H9 (cell line): ENCODE results near the gene SLC25A26. TPM values are rescaled to one million over a fixed set of nuclear protein-coding genes. Genes with fewer than 3 reads are reported as not detected.

Source experiments
- DNase-seq: peaks from one replicate; pipeline ENCODE4 v3.0.0-alpha.2; 2017
- H2AFZ ChIP-seq: one replicate; pipeline ENCODE4 v1.6.1; 2013; ENCODE audit warnings: mild to moderate bottlenecking, low read length, control low read depth, moderate library complexity
- H2AK5ac ChIP-seq: 2 replicates; pipeline ENCODE4 v1.6.1; 2013; ENCODE audit warnings: low read length, control low read depth, mixed read lengths; ENCODE audit not compliant: insufficient read length
- H2BK120ac ChIP-seq: one replicate; pipeline ENCODE4 v1.6.1; 2013; ENCODE audit warnings: low read depth, mild to moderate bottlenecking, low read length, control low read depth, inconsistent platforms; ENCODE audit not compliant: poor library complexity, severe bottlenecking
- H2BK12ac ChIP-seq: 2 replicates; pipeline ENCODE4 v1.6.1; 2013; ENCODE audit warnings: low read length, control low read depth, mixed read lengths, low read depth; ENCODE audit not compliant: insufficient read length
- H2BK15ac ChIP-seq: 2 replicates; pipeline ENCODE4 v1.6.1; 2013; ENCODE audit warnings: low read depth, low read length, control low read depth
- H2BK20ac ChIP-seq: one replicate; pipeline ENCODE4 v1.6.1; 2013; ENCODE audit warnings: low read depth, mild to moderate bottlenecking, low read length, control low read depth, inconsistent platforms; ENCODE audit not compliant: poor library complexity, severe bottlenecking
- H2BK5ac ChIP-seq: 2 replicates; pipeline ENCODE4 v1.6.1; 2013; ENCODE audit warnings: low read length, control low read depth, mixed read lengths; ENCODE audit not compliant: insufficient read length
- H3K14ac ChIP-seq: 2 replicates; pipeline ENCODE4 v1.6.1; 2013; ENCODE audit warnings: low read length, control low read depth; ENCODE audit not compliant: insufficient read depth
- H3K18ac ChIP-seq: 2 replicates; pipeline ENCODE4 v1.6.1; 2013; ENCODE audit warnings: low read depth, mild to moderate bottlenecking, mixed read lengths, low read length, control low read depth; ENCODE audit not compliant: insufficient read length
- H3K23ac ChIP-seq: 2 replicates; pipeline ENCODE4 v1.6.1; 2013; ENCODE audit warnings: low read length, control low read depth, mixed read lengths, low read depth; ENCODE audit not compliant: insufficient read length
- H3K23me2 ChIP-seq: 2 replicates; pipeline ENCODE4 v1.6.1; 2013; ENCODE audit warnings: low read depth, mild to moderate bottlenecking, mixed read lengths, low read length, control low read depth; ENCODE audit not compliant: insufficient read length, poor library complexity, severe bottlenecking
- H3K27ac ChIP-seq: 2 replicates; pipeline ENCODE4 v1.5.1; 2013; ENCODE audit warnings: low read length, control low read depth, mixed read lengths, low read depth; ENCODE audit not compliant: insufficient read length
- H3K27me3 ChIP-seq: 2 replicates; pipeline ENCODE4 v1.6.1; 2013; ENCODE audit warnings: low read length, control low read depth, inconsistent platforms; ENCODE audit not compliant: insufficient read depth
- H3K4ac ChIP-seq: 2 replicates; pipeline ENCODE4 v1.6.1; 2013; ENCODE audit warnings: low read depth, mild to moderate bottlenecking, control low read depth, inconsistent platforms, low read length, moderate library complexity
- H3K4me1 ChIP-seq: 2 replicates; pipeline ENCODE4 v1.6.1; 2013; ENCODE audit warnings: low read length, control low read depth, inconsistent platforms; ENCODE audit not compliant: insufficient read depth
- H3K4me2 ChIP-seq: 2 replicates; pipeline ENCODE4 v1.6.1; 2013; ENCODE audit warnings: low read length, control low read depth, mixed read lengths; ENCODE audit not compliant: insufficient read length, insufficient read depth
- H3K56ac ChIP-seq: 2 replicates; pipeline ENCODE4 v1.6.1; 2013; ENCODE audit warnings: low read depth, mild to moderate bottlenecking, mixed read lengths, low read length, control low read depth; ENCODE audit not compliant: insufficient read length
- H3K79me1 ChIP-seq: 2 replicates; pipeline ENCODE4 v1.6.1; 2013; ENCODE audit warnings: low read depth, mild to moderate bottlenecking, moderate library complexity, low read length, control low read depth, inconsistent platforms; ENCODE audit not compliant: insufficient read depth, poor library complexity, severe bottlenecking
- H3K79me2 ChIP-seq: 2 replicates; pipeline ENCODE4 v1.6.1; 2013; ENCODE audit warnings: low read length, control low read depth, inconsistent platforms; ENCODE audit not compliant: insufficient read depth
- H3K9ac ChIP-seq: 2 replicates; pipeline ENCODE4 v1.6.1; 2013; ENCODE audit warnings: low read length, control low read depth, mixed read lengths; ENCODE audit not compliant: insufficient read length; ENCODE audit errors: extremely low read depth
- H3K9me3 ChIP-seq: one replicate; pipeline ENCODE4 v1.6.1; 2013; ENCODE audit warnings: low read depth, low read length, inconsistent platforms; ENCODE audit not compliant: control insufficient read depth
- H3T11ph ChIP-seq: one replicate; pipeline ENCODE4 v1.6.1; 2013; ENCODE audit warnings: mild to moderate bottlenecking, low read length, control low read depth, inconsistent platforms
- H4K20me1 ChIP-seq: one replicate; pipeline ENCODE4 v1.6.1; 2013; ENCODE audit not compliant: control insufficient read depth, insufficient read length, insufficient read depth
- H4K5ac ChIP-seq: 2 replicates; pipeline ENCODE4 v1.6.1; 2013; ENCODE audit warnings: low read depth, mild to moderate bottlenecking, mixed read lengths, low read length, control low read depth; ENCODE audit not compliant: insufficient read length
- H4K8ac ChIP-seq: replicated peaks from 2 replicates; pipeline ENCODE4 v1.6.1; 2013; ENCODE audit warnings: low read length, control low read depth, mixed read lengths, low read depth; ENCODE audit not compliant: insufficient read length
- H4K91ac ChIP-seq: 2 replicates; pipeline ENCODE4 v1.6.1; 2013; ENCODE audit warnings: low read depth, mild to moderate bottlenecking, moderate library complexity, mixed read lengths, low read length, control low read depth; ENCODE audit not compliant: insufficient read length
- H3K27ac Mint-ChIP-seq, 3 experiments: 2 replicates in 2 of 3; 3 replicates in 1 of 3; pipeline ENCODE4 v1.8.0; 2020 to 2021; ENCODE audit warnings: mixed read lengths in 3 of 3, mild to moderate bottlenecking in 1 of 3, moderate library complexity in 1 of 3
- H3K27me3 Mint-ChIP-seq: 2 replicates; pipeline ENCODE4 v1.8.0; 2021; ENCODE audit warnings: low read depth, mild to moderate bottlenecking, moderate library complexity, mixed read lengths
- H3K36me3 Mint-ChIP-seq, 3 experiments: 2 replicates in 2 of 3; 3 replicates in 1 of 3; pipeline ENCODE4 v1.8.0; 2020 to 2021; ENCODE audit warnings: low read depth in 3 of 3, mixed read lengths in 3 of 3; ENCODE audit not compliant: insufficient read depth in 1 of 3
- H3K4me1 Mint-ChIP-seq, 2 experiments: 2 replicates each; pipeline ENCODE4 v1.8.0; 2020; ENCODE audit warnings: mixed read lengths in 2 of 2
- H3K4me3 Mint-ChIP-seq, 2 experiments: 2 replicates in 1 of 2; 3 replicates in 1 of 2; pipeline ENCODE4 v1.8.0; 2020 to 2021; ENCODE audit warnings: mild to moderate bottlenecking in 2 of 2, mixed read lengths in 2 of 2, moderate library complexity in 1 of 2
- H3K9me3 Mint-ChIP-seq, 2 experiments: 2 replicates in 1 of 2; 3 replicates in 1 of 2; pipeline ENCODE4 v1.8.0; 2020; ENCODE audit warnings: mild to moderate bottlenecking in 2 of 2, mixed read lengths in 2 of 2, moderate library complexity in 1 of 2
- WGBS: extraction: QIAGEN DNeasy Blood & Tissue Kit; methylation state at CpG from one replicate; pipeline ENCODE4 v1.1.7; 2013; ENCODE audit warnings: missing lambda C conversion rate, low lambda C conversion rate, mixed read lengths; ENCODE audit not compliant: insufficient read length; ENCODE audit errors: extremely low coverage; 5-methylcytosine and 5-hydroxymethylcytosine counted together
- total RNA-seq: library from RNA; stranded (reverse); gene quantifications from 2 replicates; pipeline ENCODE4 v1.2.1, GENCODE V29; 2021
- TF ChIP-seq, protein P1 (sequence below): fragments of 200-600 bp; sonication (generic); conservative IDR thresholded peaks from 3 replicates; pipeline ENCODE4 v1.8.0; 2021; ENCODE audit warnings: antibody characterized with exemption, mild to moderate bottlenecking

The SLC25A26 gene
- total RNA-seq, 1 experiment from 2014 or later, result 30.2 TPM

DNA sequence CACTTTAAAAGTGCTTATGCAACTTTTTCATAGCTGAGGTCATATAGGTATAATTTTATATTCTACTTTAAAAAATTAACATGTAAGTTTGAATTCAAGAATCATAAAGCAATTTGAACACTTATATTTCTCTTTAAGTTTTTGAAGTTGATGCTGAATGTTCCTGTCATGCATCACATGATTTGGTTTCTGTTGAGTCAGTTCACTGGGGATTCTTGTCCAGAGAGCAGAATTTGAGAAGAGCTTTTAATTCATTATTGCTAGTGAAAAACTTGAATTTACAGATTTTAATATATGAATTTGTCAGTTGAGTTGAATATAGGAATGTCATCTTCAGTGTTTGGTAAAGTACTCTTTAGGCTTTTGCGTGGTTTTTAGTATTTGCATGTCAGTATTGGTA is 7.9 kb downstream of the SLC25A26 start:
- no peaks in the 10 kb centered on the region for H3K27me3 Mint-ChIP-seq
- H2AK5ac ChIP-seq, result no peak overlapping the region
- no peak overlapping the region for H2BK5ac ChIP-seq
- peaks cover 2 to 15% (median 5%) of the 10 kb centered on the region in 3 experiments; a peak in 5 of 7 replicates for H3K36me3 Mint-ChIP-seq
- no peak for DNase-seq
- no peaks in the 10 kb centered on the region for H4K20me1 ChIP-seq
- H3K27ac ChIP-seq, result no peak overlapping the region
- H3K9me3 Mint-ChIP-seq, result no peaks in the 10 kb centered on the region
- no peaks in the 10 kb centered on the region for H3K27me3 ChIP-seq
- no peak overlapping the region for H2BK20ac ChIP-seq
- H2AFZ ChIP-seq, result no peak overlapping the region
- TF ChIP-seq, protein P1, sequence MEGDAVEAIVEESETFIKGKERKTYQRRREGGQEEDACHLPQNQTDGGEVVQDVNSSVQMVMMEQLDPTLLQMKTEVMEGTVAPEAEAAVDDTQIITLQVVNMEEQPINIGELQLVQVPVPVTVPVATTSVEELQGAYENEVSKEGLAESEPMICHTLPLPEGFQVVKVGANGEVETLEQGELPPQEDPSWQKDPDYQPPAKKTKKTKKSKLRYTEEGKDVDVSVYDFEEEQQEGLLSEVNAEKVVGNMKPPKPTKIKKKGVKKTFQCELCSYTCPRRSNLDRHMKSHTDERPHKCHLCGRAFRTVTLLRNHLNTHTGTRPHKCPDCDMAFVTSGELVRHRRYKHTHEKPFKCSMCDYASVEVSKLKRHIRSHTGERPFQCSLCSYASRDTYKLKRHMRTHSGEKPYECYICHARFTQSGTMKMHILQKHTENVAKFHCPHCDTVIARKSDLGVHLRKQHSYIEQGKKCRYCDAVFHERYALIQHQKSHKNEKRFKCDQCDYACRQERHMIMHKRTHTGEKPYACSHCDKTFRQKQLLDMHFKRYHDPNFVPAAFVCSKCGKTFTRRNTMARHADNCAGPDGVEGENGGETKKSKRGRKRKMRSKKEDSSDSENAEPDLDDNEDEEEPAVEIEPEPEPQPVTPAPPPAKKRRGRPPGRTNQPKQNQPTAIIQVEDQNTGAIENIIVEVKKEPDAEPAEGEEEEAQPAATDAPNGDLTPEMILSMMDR, result no peak
- H3K79me2 ChIP-seq, result no peaks in the 10 kb centered on the region; the same call in 1 of the 2 replicates
- no peak overlapping the region for H3K27ac Mint-ChIP-seq
- H3K4me2 ChIP-seq, result no peak overlapping the region
- no peaks in the 10 kb centered on the region for H3K9me3 ChIP-seq
- H3K79me1 ChIP-seq, result no peaks in the 10 kb centered on the region
- no peak overlapping the region for H3K4me3 Mint-ChIP-seq
- no peak overlapping the region for H3K23ac ChIP-seq
- no peak overlapping the region for H3K18ac ChIP-seq
- no peak overlapping the region for H4K8ac ChIP-seq
- H3K4ac ChIP-seq, result no peak overlapping the region
- WGBS, result no CpG with 5 or more reads among the region's 1 CpG
- H3K9ac ChIP-seq, result no peak overlapping the region
- no peak overlapping the region for H2BK15ac ChIP-seq
- no peaks in the 10 kb centered on the region for H3K4me1 ChIP-seq
- no peak overlapping the region for H2BK120ac ChIP-seq
- H3K4me1 Mint-ChIP-seq, result peaks cover 2 to 4% of the 10 kb centered on the region in 2 experiments; a peak in 2 of 4 replicates
- no peak overlapping the region for H4K91ac ChIP-seq
- no peak overlapping the region for H3T11ph ChIP-seq
- H3K23me2 ChIP-seq, result no peaks in the 10 kb centered on the region
- no peak overlapping the region for H2BK12ac ChIP-seq
- no peak overlapping the region for H3K56ac ChIP-seq
- H3K14ac ChIP-seq, result no peak overlapping the region
- H4K5ac ChIP-seq, result no peak overlapping the region
